Endothelial cell of hepatic sinusoid (primary cell): ENCODE measurements around the gene DELE1.

Experiments
- in situ Hi-C: cut with HindIII; loops from 2 replicates; pipeline ENCODE4 v1.10.0; 2017; ENCODE audit warnings: low sequenced_read_pairs

The DELE1 gene, protein sequence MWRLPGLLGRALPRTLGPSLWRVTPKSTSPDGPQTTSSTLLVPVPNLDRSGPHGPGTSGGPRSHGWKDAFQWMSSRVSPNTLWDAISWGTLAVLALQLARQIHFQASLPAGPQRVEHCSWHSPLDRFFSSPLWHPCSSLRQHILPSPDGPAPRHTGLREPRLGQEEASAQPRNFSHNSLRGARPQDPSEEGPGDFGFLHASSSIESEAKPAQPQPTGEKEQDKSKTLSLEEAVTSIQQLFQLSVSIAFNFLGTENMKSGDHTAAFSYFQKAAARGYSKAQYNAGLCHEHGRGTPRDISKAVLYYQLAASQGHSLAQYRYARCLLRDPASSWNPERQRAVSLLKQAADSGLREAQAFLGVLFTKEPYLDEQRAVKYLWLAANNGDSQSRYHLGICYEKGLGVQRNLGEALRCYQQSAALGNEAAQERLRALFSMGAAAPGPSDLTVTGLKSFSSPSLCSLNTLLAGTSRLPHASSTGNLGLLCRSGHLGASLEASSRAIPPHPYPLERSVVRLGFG

DNA sequence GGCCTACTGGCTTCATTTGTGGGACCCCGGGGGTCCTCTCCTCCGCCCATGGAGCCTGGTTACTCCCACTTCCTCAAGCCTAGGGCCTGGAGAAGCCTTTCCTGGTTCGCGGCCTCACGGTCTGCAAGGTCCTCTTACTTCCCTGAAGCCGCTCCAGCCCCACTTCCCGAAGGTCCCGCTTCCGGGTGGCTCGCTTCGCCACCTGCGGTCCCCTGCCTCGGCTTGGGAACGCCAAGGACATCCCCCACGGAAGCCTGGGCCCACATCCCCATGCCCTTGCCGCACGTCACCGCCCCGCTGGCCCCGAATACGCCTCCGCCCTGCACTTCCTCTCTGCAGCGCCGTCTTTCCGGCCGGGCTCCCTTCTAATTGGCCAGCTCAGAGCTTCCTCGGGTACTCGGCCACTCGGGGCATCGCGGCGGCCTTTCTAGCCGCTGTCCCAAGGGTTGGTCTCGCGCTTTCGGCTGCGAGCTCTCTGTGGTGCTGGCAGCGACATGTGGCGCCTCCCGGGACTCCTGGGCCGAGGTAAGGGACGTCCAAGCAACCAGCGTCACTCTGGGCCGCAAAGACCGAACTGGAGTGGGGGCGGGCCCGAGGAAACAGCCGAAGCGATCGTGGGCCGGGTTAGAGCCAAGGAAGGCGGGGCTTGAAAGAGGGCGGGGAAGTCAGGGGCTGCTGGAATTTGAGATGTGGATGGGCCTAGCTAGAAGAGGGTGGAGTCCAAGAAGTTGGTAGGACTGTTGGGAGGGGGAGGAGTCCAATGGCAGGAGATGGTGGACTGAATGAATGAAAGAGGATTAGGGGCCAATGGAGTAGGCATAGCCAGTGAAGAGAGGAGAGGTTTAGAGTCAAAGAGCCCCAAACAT, at the start of gene DELE1:
TSS of gene DELE1 (plus strand) at position 424 of the 866 bp plus-strand sequence. CDS start at position 495, 71 bp downstream.
- in situ Hi-C loops, result no loop called here

DNA sequence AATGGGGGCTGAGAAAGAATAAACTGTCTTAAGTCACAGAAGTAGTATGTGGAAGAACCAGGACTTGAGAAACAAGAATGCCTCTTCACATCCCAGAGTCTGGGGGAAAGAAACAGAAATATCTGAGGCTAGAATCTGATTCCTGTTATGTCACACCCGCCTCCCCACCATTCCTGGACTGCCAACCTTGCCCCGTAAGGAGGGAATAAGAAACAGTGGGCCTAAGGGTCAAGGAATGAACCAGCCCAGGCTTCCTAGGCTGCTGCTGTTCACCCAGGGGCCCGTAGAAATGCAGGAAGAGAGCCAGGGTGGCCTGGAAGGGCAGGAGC, 49.8 kb upstream of the DELE1 start:
- in situ Hi-C loops, result no loop called here

DNA sequence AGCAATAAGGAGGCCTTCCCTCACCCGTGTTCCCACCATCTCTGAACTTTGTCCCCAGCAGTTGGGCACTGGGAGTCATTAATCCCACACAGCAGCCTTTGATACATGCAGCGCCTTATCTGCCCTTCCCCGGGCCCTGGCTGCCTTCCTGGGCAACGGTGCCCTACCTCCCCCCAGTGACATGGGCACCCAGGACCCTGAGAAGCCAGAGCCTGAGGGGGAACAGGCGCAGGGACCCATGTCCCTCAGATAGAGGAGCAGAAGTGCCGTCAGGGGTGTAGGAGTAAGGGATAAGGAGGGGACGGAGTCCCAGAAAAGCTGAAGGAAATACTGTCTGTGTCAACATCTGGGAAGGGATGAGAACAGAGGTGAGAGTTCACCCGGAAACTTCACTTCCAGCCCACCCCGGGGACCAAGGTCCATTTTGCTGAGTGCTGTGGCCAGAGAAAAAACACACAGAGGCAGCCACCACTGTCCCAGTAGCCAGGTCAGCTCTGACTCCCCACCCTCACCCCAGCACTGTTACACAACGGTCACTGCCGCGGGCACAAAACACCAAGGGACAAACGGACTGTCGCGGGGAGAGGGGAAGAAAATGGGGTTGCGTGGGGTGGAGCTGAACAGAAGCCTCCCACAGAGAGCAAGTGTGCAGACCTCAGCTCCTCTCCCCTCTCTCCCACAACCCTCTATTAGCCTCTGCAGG, 49.3 kb upstream of the DELE1 start:
- in situ Hi-C loops, result no loop called here

DNA sequence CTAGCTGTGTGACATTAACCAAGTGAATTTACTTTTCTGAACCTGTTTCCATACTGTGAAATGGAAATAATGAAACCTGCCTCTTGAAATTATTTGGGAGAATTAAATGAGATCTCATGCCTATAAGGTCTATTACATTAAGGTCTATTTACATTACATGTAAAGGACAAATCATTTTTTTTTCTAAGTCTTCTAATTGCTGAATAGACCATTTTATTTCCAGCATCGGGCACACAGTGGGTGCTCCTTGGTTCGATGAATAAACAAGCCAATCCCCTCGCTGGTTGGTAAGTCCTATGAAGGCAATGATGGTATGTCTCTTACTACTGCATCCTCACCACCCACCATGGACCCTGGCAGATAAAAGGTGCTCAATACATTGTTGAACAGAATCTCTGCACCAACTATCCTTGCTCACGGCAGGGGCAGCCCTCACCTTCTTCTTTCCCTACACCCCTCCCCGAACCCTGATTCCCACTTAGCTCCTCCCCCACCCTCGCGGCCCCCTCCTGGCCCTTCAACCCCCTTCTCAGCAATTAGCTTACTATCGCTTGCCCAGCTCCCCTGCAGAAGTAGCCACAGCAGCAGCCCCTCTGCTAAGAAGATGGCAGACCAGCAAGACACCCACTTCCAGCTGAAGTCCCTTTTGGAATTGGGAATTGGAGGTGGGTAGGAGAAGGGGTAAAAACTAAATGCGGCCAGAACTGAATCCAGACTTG, 48.5 kb upstream of the DELE1 start:
- in situ Hi-C loops, result no loop called here

DNA sequence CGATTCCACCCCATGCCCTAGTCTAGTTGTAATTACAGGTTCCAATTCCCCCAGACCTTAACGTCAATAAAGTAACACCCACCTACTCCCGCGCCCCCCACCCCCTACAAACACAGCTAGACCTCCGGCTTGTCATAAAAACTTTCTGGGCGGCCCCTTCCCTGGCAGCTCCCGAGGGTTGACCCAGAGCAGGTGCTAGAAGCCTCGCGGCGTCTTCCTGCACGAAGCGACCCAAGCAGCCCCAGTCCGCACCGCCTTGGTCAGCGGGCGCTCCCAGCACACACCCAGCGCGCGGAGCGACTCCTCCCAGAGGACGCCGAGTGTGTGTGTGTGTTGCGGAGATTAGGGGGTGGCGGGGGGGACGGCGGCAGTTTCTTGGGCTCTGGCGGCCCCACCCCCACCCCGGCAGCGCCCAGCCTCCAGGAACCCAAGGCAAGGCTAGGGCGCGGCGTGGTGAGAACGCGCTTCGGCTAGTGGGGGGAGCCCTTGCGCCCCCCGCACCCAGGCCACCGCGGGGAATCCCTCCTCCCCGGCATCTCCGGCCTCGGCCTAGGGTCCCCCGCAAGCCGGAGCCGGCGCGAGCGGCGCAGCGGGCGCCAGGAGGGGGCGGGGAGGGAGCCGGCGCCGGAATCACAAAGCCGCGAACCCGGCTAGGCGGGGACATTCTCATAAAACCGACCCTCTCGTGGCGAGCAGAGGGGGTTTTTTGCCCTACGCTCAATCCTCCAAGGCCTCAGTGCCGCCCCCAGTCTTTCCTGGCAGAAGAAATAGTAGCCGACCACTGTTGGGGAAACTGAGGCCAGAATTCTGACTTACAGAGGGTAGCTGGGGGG, 47.7 kb upstream of the DELE1 start:
- in situ Hi-C loops, result no loop called here

DNA sequence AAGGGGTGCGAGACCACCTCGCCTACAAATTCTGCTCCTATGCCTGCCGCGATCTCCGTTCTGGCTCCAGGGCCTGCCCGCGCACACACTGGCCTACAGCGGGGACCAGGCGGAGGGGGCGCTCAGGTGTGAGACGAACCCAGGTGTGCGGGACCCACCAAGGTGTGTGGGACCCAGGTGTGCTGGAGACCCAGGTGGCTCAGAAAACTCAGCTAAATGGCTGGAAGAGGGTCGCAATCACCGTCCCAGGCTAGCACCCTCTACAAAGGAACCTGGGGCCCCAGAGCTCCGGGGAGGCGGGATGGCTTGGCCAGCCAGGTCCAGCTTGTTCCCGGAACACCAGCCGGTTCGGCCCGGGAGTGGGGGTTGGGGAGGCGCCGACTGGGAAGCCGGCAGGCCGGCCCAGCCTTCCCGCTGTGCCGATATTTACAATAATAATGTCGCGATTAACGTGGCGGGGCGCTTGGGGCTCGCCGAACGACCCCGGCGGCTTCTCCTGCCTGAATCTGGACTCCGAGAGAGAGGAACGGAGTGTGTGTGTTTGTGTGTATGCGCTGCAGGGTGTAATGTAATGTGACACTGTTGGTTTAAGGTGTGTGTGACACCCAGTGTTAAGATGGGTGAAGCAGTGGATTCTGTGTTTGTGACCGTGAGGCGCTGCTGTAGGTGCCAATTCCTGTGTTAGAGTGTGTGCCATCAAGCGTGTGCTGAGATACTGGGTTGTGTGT, 46.9 kb upstream of the DELE1 start:
- in situ Hi-C loops, result no loop called here

DNA sequence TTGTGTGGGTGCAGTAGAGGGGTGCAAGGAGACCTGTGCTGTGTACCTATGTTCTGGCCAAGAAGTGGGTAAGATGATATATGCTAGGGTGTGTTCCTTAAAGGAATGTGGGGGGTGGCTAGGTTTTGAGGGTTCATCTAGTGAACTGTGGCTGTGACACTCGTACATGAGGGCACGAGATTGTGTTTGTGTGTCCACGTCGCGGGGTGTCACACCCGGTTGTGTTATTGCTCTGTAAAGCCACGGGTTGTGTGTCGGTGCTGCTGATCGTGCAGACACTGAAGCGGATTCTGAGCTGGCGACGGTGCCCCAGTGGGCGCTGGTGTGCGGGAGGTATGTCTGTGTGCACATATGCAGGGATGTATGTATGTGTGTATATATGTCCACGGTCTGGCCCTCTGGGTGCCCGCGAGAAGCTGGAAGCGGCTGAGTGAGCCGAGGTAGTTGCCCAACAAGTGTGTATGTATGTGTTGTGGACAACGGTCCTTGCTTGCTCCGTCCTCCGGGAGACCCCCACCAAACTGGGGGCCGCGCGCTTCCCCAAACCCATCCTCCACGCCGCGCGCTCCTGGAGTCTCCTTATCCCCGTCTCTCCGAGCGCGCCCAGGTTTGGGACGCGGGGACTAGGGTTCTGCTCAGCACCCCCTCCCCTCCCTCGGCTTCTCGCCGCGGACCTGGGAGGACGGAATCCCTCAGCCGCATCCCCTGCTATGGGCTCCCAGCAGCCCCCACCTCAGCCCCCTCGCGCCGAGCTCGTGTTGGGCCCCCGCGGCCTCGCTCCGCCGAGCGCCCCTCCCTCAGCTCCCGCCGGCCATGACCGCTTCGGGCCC, 46.1 kb upstream of the DELE1 start:
- in situ Hi-C loops, result no loop called here

DNA sequence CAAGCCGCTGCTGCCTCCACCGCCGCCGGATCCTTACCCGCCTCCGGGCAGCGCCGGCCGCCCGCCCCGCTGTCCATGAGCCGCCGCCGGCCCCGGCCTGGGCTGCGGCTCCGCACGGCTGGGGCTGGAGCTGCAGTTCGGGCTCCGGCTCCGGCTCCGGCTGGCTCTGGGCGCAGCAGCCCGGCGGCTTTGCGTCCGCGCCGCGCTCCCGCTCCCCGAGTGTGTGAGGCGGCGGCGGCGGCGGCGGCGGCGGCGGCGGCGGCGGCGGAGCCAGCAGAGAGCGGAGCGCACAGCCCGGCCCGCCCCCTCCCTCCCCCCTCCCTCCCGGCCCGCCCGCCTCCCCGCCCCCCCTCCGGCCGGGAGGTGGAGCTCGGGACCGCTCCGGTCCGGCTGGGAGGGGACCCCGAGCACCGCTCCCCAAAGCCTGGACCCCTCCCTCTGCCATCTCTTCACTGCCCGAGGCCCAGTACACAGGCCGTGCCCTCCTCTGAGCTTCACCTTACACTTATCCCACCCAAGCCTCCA, 45.4 kb upstream of the DELE1 start, which contains the start of gene PCDH1:
TSS of gene PCDH1 (minus strand) at position 225 of the 525 bp plus-strand sequence. CDS start at position 77, 148 bp downstream.
- in situ Hi-C loops, result no loop called here

DNA sequence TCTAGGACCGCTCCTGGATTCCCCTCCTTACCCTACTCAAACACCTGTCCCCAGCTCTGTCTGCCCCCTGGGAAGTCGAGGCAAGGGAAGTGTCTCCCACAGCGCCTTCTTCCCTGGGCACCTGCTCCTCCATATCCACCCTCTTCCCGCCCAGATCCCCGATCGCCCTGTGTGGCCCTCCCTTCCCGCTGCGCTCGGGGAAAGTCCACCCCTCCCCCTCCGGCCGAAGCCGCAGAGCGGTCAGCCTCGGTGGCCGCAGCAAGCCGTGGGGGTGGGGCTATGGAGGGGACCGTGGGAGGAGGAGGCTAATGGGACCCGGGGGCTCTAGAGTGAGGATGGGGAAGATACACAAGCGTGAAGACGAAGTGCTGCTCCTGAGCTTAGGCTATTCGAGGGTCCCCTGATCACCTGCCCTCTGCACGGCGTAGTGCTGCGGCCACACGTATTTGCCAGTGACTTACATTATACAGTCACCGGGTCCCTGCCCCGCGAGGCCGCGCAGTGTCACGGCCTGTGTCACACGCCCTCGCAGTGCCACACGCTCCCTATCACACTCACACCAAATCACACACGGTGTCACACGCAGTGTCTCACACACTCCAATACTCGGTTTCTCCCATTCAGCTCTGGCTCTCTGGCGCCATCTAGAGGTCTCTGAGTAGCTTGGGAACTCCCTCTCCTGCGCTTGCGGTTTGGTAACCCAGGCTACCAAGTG, 44.8 kb upstream of the DELE1 start:
- in situ Hi-C loops, result no loop called here

DNA sequence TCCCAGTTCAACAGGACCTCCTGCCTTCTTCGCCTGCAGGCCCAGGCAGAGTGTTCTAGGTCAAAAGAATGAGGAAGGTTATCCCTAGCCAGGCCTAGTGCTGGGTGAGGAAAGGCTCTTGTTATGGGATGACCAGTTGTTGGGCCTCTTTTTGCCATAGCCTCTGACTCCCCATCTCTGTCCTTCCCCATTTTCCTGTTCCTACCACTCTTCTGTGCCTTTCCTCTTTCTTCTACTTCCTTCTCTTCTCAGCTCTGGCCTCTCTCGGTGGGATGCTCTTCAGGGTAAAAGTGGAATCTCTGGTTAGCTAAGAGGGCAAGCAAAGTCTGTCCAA, 44.3 kb upstream of the DELE1 start:
- in situ Hi-C loops, result no loop called here

DNA sequence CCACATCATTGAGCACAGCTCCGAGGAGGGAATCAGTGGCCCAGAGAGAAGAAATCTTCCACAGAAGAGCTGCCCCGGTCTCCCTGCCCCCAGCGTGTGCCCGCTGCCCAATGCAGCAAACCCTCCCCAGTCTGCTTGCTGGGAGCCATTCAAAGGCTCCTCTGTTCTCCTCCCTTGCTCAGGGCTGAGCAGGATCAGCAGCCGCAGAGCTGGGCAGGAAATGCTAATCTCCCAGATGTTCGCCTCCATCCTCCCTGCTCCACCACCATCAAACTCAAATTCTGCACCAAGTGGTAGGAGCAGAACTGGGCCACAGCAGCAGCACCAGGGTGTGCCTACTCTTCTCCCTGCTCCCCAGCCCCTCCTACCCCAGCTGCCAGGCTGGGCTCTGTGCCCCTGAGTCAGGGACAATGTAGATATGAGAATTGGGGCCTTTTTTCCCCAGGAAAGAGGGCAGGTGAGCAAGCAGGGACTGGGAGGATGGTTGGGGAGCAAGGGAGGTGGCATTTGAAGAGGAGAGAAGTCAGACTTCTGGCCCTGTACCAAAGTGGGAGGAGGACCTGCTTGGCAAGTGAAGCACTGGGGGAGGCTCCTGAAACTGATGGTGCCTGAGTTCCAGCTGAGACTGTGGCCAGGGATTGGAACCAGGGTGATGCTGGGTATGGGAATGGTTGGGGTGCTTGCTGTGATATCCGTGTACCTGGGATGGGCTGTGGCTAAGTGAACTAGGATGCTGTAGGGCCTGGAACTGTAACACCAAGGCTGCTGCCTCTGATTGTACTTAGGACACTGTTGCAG, 43.5 kb upstream of the DELE1 start:
- in situ Hi-C loops, result no loop called here

DNA sequence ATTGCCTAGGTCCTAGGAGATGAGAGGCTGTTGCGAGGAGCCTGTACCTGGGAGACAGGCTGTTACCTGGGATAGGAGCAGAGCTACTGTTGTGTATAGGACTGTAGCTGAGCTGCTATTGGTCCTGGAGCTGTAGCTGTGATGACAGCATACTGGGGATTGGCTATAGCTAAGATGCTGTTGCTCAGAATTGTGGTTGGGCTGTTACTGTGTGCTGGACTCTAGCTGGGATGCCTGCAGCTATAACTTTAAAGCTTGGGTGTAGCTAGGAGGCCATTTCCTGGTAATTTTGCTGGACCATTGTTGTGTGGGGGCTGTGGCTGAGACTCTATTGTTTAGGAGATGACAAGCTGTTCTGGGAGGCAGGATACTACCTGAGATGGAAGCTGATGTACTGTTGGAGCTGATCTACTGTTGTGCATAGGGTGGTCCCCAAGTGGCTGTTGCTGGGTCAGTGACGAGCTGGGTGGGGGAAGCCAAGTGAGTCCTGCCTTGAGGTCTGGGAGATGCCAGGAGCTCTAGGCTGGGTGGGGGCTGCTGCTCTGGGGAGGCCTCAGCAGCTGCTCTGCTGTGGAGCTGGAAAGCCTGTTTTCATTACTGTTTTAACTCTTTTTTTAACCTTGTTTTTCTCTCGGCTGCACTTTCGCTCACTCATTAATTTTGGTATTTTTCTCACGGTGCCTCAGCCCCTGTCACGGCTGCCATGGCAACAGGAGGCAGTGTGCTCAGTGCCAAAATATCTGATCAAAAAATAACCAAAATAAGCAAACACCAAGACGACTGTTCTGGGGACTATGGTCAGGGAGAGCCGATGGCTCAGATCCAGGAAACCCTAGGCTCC, 42.5 kb upstream of the DELE1 start:
- in situ Hi-C loops, result no loop called here

DNA sequence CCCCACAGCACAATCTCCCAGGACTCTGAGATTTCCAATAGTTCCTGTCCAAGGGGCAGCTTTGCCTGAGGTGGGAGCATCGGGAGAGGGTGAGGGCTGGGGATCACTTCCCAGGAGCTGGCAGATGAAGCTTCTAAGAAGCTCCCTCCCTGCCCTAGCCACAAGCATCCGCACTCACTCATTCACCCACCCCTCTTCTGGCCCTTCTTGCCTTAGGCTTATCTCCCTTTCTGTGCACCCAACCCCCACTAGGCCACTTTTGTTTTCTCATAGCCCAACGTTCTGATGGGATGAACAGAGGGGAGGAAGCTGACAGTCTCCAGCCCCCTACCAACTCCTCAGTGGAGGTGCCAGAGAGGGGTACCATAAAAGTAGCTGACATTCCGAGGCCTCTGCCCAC, 41.8 kb upstream of the DELE1 start:
- in situ Hi-C loops, result no loop called here

DNA sequence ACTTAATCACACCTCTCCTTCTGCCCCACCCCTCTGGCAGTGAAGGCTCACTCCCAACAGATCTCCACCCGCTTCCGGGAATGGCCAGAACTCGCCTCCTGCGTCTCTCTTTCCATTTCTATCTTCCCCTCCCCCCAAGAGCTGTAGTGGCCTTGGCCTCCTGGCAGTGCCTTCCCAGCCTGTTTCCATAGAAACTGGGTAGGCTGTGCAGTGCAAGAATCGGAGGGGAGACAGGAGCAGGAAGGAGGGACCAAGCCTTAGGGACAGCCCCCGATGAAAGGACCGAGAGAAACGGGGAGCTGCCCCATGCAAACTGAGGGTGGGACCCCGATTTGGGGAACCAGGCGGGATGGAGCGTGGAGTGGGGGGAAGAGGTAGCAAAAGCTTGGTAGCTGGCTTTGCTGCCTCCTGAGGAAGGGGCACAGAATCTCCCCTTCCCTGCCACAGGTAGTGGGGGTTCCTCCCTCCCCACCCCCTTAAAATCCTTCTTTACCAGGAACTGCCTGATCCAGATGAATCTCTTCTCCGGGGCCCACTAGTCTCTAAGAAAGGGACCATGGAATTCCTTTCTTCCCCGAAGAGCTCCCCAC, 41.0 kb upstream of the DELE1 start:
- in situ Hi-C loops, result no loop called here

DNA sequence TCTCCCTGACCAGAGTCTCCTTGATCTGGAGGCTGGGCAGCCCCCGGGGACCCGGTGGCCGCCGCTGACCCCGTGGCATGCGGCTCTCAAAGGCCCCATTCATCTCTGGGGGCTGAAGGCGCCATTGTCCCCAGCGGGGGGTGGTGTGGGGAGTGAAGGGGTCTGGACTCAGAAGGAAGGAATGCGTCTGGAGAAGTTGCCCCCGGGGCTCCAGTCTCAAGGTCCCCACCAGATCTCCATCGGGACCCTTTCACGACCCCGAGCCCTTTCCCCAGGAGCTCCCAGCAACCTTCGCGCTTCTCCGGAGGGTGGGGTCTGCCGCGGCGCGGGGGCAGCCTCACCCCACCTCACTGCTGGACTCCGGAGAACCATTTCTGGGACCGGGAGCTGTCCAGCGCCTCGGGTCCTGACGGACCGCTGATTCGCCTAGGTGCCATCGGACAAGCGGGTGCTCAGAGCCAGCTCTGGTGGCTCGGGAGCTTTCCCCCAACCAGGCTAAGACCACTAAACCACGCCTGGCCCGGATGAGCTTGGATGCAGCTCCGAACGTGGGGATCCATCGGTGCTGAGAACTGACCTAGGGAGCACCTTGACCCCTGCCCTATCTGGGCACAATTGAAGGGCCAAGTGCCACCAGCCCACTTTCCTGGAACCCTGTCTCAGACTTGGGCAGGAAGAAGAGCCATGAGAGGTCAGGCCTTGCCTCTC, 40.3 kb upstream of the DELE1 start:
- in situ Hi-C loops, result no loop called here
